Measurements from ENCODE around the gene FLNC.

The FLNC gene

GRCh38 chr7:128891110-128891941 is 61.1 kb downstream of the FLNC start:
- Histone ChIP-seq H3K4me3 (ENCODE audit: insufficient read depth, low read length, poor library complexity, severe bottlenecking) (no peak overlapping the region), H3F3A (ENCODE audit: insufficient read depth) (0 out of 2 replicates have a peak, but pooled peaks cover 7% of the 10 kb centered on the region)
- no peak for TF ChIP-seq CTCF (IDR thresholded peaks at IDR 0.05; ENCODE audit: insufficient read depth, low read length, poor library complexity, severe bottlenecking)
- TF ChIP-seq EZH2phosphoT487 (conservative IDR thresholded peaks at IDR 0.05; ENCODE audit: low read length) = no peak

GRCh38 chr7:128891942-128892269 is 61.7 kb downstream of the FLNC start:
- no peak overlapping the region for H3K27ac ChIP-seq (ENCODE audit: low read depth, low read length)
- no peak overlapping the region for H3K4me3 ChIP-seq (ENCODE audit: insufficient read depth, low read length, poor library complexity, severe bottlenecking)
- no peaks in the 10 kb centered on the region for H3K27me3 ChIP-seq (ENCODE audit: low read length)
- no peaks in the 10 kb centered on the region for H3K79me2 ChIP-seq (ENCODE audit: insufficient read depth, low read length)
- H3K9me2 ChIP-seq (replicated peaks; ENCODE audit: insufficient read depth, low read length) = no peaks in the 10 kb centered on the region
- 0 out of 2 replicates have a peak, but pooled peaks cover 7% of the 10 kb centered on the region for H3F3A ChIP-seq (ENCODE audit: insufficient read depth)
- peaks cover 5% of the 10 kb centered on the region; the same call in 1 of the 2 replicates for H3K9me3 ChIP-seq (ENCODE audit: insufficient read depth, low read length)
- H3K9ac ChIP-seq (ENCODE audit: low read length) = no peak overlapping the region
- no peak overlapping the region for H2AFZ ChIP-seq (ENCODE audit: low read depth, low read length, severe bottlenecking)
- no peak overlapping the region for H3K4me2 ChIP-seq (ENCODE audit: low read depth, low read length, poor library complexity, severe bottlenecking)
- H3K36me3 ChIP-seq (ENCODE audit: low read length) = no peaks in the 10 kb centered on the region
- H4K20me1 ChIP-seq (ENCODE audit: low read depth, low read length) = no peaks in the 10 kb centered on the region
- no peak for TF ChIP-seq CTCF (IDR thresholded peaks at IDR 0.05; ENCODE audit: insufficient read depth, low read length, poor library complexity, severe bottlenecking)
- no peak for TF ChIP-seq EZH2phosphoT487 (conservative IDR thresholded peaks at IDR 0.05; ENCODE audit: low read length)

More at GRCh38 chr7:128891110-128891941, 61.1 kb downstream of the FLNC start:
- Histone ChIP-seq H3K27me3 (ENCODE audit: low read length) (no peaks in the 10 kb centered on the region), H4K20me1 (ENCODE audit: low read depth, low read length) (no peaks in the 10 kb centered on the region), H3K9ac (ENCODE audit: low read length) (no peak overlapping the region), H3K36me3 (ENCODE audit: low read length) (no peaks in the 10 kb centered on the region), H3K4me2 (ENCODE audit: low read depth, low read length, poor library complexity, severe bottlenecking) (no peak overlapping the region), H3K27ac (ENCODE audit: low read depth, low read length) (no peak overlapping the region), H3K79me2 (ENCODE audit: insufficient read depth, low read length) (no peaks in the 10 kb centered on the region), H2AFZ (ENCODE audit: low read depth, low read length, severe bottlenecking) (no peak overlapping the region), H3K9me2 (replicated peaks; ENCODE audit: insufficient read depth, low read length) (no peaks in the 10 kb centered on the region), H3K9me3 (ENCODE audit: insufficient read depth, low read length) (peaks cover 5% of the 10 kb centered on the region; the same call in 1 of the 2 replicates)

GRCh38 chr7:128892521-128893250 is 62.5 kb downstream of the FLNC start:
- no peak overlapping the region for H2AFZ ChIP-seq (ENCODE audit: low read depth, low read length, severe bottlenecking)

More at GRCh38 chr7:128892521-128893250, 62.5 kb downstream of the FLNC start:
- H3K27me3 ChIP-seq (ENCODE audit: low read length) = no peaks in the 10 kb centered on the region
- no peaks in the 10 kb centered on the region for H3K36me3 ChIP-seq (ENCODE audit: low read length)
- TF ChIP-seq CTCF (IDR thresholded peaks at IDR 0.05; ENCODE audit: insufficient read depth, low read length, poor library complexity, severe bottlenecking) (no peak), EZH2phosphoT487 (conservative IDR thresholded peaks at IDR 0.05; ENCODE audit: low read length) (no peak)
- no peaks in the 10 kb centered on the region for H3K79me2 ChIP-seq (ENCODE audit: insufficient read depth, low read length)
- peaks cover 2% of the 10 kb centered on the region; the same call in 1 of the 2 replicates for H3K9me3 ChIP-seq (ENCODE audit: insufficient read depth, low read length)
- no peak overlapping the region for H3K27ac ChIP-seq (ENCODE audit: low read depth, low read length)
- no peaks in the 10 kb centered on the region for H3K9me2 ChIP-seq (replicated peaks; ENCODE audit: insufficient read depth, low read length)
- H3K4me2 ChIP-seq (ENCODE audit: low read depth, low read length, poor library complexity, severe bottlenecking) = no peak overlapping the region
- 0 out of 2 replicates have a peak, but pooled peaks cover 7% of the 10 kb centered on the region for H3F3A ChIP-seq (ENCODE audit: insufficient read depth)
- no peaks in the 10 kb centered on the region for H4K20me1 ChIP-seq (ENCODE audit: low read depth, low read length)
- H3K9ac ChIP-seq (ENCODE audit: low read length) = no peak overlapping the region
- no peak overlapping the region for H3K4me3 ChIP-seq (ENCODE audit: insufficient read depth, low read length, poor library complexity, severe bottlenecking)

Data from SU-DHL-6 (cell line).